GM19395 (cell line): Measurements from ENCODE around the gene NKD1.

Experiments used
- ATAC-seq: cut with Tn5 transposase; IDR thresholded peaks from one replicate; pipeline ENCODE4 v1.9.1; 2021; ENCODE audit warnings: mild to moderate bottlenecking, moderate library complexity; ENCODE audit not compliant: unreplicated experiment

The NKD1 gene

DNA sequence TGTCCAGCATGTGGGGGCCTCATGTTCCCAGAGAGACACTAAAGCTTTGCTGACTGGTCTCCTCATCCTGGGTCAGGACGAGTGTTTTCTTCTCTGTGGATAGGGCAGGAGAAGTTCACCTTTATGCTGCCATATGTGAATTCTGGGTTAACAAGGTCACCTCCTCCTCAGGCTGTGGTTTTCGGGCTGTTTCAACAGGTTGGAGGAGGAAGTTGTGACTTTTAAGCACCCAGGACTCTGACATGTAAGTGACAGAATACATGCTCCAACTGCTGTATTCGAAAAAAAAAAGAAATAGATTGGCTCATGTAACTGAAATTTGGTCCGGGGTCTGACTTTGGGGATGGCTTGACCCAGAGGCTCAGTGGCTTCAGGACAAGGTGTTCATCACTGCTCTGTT is 78.7 kb downstream of the NKD1 start:
- ATAC-seq, result no peak

- no peak for ATAC-seq
Observed at GRCh38 chr16:50627419-50627818, 79.2 kb downstream of the NKD1 start.

GRCh38 chr16:50628156-50628802 is 80.1 kb downstream of the NKD1 start:
- ATAC-seq, result no peak

- ATAC-seq, result no peak
Observed at GRCh38 chr16:50629334-50629733, 81.1 kb downstream of the NKD1 start.

- no peak for ATAC-seq
Observed at GRCh38 chr16:50630394-50631020, 82.3 kb downstream of the NKD1 start.

DNA sequence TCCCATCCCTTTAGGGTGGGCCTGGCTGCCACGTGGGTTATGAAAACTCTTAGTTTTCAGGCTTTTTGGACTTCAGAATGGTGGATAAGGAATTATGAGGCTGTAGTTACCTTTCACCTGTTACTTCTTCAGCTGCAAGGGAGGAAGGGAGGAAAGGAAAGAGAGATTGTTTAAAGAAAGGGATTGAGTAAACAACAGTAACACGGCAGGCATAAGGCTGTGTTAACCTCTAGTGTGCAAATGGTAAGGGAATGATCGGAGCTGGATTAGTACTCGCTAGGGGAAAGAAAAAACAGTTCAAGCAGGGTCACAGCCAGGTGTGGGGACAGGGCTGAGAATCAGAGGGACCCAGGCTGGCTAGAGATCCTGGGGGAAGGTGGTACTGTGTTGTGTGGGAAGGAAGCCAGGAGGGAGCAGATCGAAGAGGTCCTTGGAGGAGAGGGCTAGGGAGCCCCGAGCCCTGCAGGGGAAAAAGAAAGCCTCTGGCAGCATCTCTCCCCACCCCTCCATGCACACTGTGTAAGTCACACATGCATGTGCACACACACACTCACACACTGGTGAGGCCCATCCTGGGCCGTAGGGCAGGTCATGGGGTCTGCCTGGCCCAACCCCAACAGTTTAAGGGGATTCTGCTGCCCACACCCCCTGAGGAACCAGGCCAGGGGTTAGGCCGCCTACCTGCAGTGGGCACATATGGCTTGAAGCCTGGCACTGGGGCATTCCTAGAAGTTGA is 83.2 kb downstream of the NKD1 start:
- no peak for ATAC-seq

GRCh38 chr16:50631985-50632576 is 83.9 kb downstream of the NKD1 start:
- ATAC-seq, result no peak

DNA sequence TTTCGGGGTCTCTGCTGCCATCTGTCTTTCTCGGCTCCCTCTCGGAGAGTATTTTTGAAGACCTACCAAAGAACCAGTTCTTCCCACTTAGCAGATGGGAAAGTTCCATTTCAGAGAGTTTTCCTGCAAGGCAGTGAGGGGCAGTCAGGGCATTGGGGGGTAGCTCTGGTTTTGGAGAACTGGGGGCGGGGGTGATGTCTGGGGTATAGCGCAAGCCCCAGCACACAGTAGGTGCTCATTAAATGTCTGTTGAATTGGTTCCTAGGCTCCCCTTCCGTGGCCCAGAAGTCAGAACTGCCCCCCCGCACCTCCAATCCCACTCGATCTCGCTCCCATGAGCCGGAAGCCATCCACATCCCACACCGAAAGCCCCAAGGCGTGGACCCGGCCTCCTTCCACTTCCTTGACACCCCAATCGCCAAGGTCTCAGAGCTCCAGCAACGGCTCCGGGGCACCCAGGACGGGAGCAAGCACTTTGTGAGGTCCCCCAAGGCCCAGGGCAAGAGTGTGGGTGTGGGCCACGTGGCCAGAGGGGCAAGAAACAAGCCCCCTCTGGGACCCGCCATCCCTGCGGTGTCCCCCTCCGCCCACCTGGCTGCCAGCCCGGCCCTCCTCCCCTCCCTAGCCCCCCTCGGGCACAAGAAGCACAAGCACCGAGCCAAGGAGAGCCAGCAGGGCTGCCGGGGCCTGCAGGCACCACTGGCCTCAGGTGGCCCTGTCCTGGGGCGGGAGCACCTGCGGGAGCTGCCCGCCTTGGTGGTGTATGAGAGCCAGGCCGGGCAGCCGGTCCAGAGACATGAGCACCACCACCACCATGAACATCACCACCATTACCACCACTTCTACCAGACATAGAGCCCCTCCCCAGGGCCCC is 85.0 kb downstream of the NKD1 start:
- no peak for ATAC-seq

DNA sequence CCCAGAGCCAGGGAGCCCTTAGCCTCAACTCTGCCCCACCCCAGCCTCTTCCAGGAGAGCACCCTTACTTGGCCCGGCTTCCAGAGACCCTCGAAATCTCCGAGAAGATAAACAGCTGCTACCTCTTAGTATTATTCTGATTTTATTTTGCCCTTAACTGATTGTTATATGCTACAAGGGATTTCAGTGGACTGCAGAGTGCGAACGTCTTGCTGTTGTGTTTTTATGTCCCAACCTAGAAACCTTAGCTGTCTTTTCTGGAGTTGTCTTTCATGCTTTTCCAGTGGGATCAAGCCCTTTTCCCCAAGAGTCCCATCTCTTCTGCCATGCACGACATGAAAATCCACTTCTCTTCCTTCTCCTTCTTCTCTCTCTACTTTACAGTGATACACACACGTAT is 85.9 kb downstream of the NKD1 start:
- ATAC-seq, result no peak

DNA sequence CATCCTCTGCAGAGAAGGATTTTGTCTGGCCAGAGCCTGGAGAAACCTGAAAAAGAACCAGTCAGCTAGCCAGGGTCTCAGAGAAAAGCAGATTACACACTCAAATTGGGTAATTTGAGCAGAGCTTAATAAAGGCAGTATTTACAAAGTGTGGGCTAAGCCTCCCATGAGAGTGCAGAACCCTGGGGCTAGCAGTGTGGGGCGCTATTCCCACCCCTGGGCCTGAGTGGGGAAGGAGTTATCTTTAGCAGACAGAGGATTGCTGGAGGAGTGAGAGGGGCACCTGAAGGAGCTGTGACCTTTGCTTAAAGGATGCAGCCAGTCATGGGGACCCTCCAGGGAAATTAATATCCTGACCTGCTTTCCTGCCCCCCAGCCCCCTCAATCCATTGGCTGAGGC is 86.8 kb downstream of the NKD1 start:
- no peak for ATAC-seq

- ATAC-seq, result no peak
Observed at GRCh38 chr16:50635505-50636392, 87.6 kb downstream of the NKD1 start.

GRCh38 chr16:50636753-50637374 is 88.7 kb downstream of the NKD1 start:
- ATAC-seq, result no peak

DNA sequence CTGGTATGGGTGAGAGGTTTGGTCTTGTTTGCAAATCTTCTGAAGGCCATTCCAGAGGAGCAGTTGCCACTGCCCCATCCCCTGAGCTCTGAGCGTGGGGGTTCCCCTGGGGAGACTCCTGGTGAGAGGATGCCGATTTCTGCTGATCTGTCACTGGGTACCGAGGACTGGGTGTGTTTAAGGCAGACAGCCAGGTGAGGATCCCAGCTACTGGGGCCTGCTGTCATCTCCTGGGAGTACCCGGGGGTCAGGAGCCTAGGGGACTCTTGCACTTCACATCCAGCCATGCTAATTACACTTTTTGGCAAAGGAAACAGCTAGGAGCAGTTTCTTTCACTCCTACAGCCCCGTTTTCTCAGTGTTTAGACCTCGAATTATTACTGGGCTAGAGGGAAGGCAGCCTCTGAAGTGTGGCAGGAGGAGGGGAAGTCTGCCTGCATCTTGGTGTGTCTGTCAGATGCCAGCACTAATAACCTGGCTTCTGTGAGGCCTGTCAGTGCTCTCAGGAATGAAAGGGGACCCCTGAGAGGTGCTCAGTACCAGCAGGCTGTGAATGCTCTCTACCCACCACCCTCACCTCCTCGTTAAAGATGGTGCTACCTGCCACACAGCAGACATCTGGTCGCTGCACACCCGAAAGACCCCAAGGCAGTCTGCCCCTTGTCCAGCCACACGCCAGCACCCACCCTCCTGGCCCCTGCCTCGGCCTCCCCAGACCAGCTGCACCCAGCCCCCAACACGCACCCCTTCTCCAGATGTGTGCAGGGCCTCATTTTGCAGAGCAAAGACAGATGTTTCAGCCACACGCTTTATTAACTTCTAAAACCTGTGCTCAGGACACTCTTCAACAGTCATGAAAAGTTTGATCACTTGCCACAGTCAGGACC is 89.8 kb downstream of the NKD1 start:
- ATAC-seq, result no peak

GRCh38 chr16:50638816-50639670 is 90.8 kb downstream of the NKD1 start:
- ATAC-seq, result no peak

DNA sequence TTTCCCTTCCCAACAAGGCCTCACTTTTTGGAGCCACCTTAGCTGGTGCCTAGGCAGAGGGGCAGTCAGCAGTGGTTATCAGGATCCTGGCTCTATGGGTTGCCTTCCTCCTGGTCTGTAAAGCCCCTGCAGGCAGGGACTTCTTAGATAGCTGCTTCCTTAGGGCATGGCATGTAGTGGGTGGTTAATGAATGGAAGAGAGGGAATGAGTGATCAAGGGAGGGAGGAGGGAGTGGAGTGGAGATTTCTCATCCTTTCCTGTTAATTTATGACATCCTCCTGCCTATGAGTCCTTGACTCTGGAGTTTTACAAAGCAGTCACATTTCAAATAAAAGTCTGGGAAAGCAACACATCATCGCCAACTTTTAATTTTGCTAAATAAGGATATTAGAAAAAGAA is 92.2 kb downstream of the NKD1 start:
- ATAC-seq, result no peak

DNA sequence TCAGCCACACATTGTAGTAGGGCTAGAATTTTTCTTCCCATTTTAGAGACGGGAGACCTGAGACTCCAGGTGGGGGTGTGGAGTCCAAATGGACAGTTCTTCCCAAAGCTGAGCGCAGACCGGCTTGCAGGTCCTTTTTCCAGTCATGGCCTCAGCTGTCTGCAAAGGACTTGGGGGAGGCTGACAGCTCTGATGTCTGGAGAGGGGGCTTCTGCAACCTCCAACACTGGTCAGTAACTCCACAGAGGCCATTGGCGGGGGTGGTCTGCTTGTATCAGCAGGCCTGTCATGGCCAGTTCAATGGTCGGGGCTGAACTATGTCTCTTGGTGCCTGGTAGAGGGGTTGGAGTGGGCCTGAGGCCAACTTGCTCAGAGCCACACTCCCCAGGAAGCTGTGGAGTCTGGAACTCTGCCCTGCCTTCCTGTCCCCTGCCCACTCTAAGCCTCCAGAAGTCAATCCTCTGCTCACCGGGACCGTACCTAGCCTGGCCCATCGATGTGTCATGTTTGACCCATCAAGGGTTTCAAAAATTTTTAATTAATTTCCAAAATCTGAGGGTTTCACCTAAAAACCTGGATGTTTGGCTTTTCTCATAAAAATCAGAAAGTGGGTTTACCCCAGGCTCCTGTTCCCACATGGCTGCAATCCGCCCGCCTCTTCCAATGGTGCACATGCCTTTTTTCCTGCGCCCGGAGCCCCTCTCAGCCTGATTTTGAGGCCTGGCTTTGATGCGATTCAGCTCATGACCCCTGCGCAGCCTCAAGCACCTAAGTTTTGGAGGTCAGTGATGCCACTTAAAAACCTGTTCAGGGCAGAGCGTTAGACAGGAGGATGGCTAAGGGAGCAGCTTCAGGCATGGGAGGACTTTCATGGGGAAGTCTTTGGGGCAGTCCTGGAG is 93.0 kb downstream of the NKD1 start:
- no peak for ATAC-seq

GRCh38 chr16:50641818-50642187 is 93.6 kb downstream of the NKD1 start:
- ATAC-seq, result no peak
